Heart left ventricle (tissue), 13 donors: ENCODE results near the gene SLC12A3.

Experiments
- CTCF ChIP-seq, 12 donors: fragments of 200-600 bp; sonication (generic) in 4 of 12; IDR thresholded peaks; one replicate each; pipeline versions ENCODE4 v1.5.0 to v1.8.0; 2018 to 2022; ENCODE audit warnings: antibody characterized with exemption in 12 of 12, mild to moderate bottlenecking in 5 of 12
- POLR2A ChIP-seq, 2 donors: fragments of 450-650 bp; IDR thresholded peaks; one replicate each; pipeline ENCODE4 v1.6.1; 2017; ENCODE audit warnings: antibody characterized with exemption in 2 of 2, mild to moderate bottlenecking in 2 of 2, moderate library complexity in 2 of 2
- donor health status: ischemic (EF 13 %, LVEDD 7.1; RV severe dilation, severe dysfunction).
- donor health status: DM: no; HTN: yes; CAD: no.
- donor health status: DM: no; HTN: no; CAD: no.
- donor health status: ischemic (EF 25% LVEDD 6.9; RV normal size, moderate dysfunction).
- donor health status: ischemic (EF 25% LVEDD 5.7; RV mildly dilated, moderate dysfunction).
- donor health status: ischemic (EF 35%, LVEDD 5.7; RV mildly dilated, moderate dysfunction).
- donor health status: nonischemic (EF 11% LVEDD 7.7; RV severe dilation, severe dysfunction).
- donor health status: DM: yes; HTN: yes; CAD: no.
- donor health status: PGD.
- donor health status: ischemic (EF 29% LVEDD 5.4; RV normal size, mild dysfunction).
- donor health status: nonischemic (EF 23%, LVEDD 6.1; RV moderate dilation, normal function).

DNA sequence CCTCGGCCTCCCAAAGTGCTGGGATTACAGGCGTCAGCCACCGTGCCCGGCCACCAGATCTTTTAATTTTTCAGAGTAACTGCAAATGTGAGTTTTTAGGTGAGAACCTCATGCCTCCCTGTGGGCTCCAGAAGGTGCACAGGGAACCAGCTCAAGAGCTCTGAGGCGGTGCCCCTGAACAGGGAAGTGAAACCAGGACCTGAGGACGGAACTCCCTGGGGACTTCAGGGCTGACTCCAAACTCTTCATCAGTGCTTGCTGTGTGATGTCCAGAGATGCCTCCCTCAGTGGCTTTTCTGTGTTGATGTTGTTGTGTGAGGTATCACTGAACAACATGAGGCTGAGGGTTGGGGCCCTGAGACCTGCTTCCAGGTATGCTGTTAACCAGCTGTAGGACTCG, 23.8 kb downstream of the SLC12A3 start:
- TF ChIP-seq CTCF (IDR thresholded peaks at IDR 0.05) (no peak), POLR2A (IDR thresholded peaks at IDR 0.05) (no peak)
